ENCODE measurements around the gene PDIA5.

The PDIA5 gene

GRCh38 chr3:123201557-123202427 is 135.0 kb downstream of the PDIA5 start, which contains the start of gene SEC22A:
SEC22A (plus strand) TSS chr3:123201943; CDS start chr3:123209218, 7,275 bp downstream.
- Histone ChIP-seq H3K27ac (ENCODE audit: low read depth, low read length) (peak within 1 kb of the TSS; percentile 69), H3K4me2 (ENCODE audit: low read length) (peak within 1 kb of the TSS; percentile 99)
- TF ChIP-seq, protein P1, sequence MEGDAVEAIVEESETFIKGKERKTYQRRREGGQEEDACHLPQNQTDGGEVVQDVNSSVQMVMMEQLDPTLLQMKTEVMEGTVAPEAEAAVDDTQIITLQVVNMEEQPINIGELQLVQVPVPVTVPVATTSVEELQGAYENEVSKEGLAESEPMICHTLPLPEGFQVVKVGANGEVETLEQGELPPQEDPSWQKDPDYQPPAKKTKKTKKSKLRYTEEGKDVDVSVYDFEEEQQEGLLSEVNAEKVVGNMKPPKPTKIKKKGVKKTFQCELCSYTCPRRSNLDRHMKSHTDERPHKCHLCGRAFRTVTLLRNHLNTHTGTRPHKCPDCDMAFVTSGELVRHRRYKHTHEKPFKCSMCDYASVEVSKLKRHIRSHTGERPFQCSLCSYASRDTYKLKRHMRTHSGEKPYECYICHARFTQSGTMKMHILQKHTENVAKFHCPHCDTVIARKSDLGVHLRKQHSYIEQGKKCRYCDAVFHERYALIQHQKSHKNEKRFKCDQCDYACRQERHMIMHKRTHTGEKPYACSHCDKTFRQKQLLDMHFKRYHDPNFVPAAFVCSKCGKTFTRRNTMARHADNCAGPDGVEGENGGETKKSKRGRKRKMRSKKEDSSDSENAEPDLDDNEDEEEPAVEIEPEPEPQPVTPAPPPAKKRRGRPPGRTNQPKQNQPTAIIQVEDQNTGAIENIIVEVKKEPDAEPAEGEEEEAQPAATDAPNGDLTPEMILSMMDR (IDR thresholded peaks at IDR 0.05; ENCODE audit: low read depth, low read length, poor library complexity, severe bottlenecking) = no peak
- TF ChIP-seq EZH2phosphoT487 (IDR thresholded peaks at IDR 0.05; ENCODE audit: borderline replicate concordance, low read length) = no peak

GRCh38 chr3:123202451-123202850 is 135.6 kb downstream of the PDIA5 start:
- H3K36me3 ChIP-seq (ENCODE audit: control insufficient read depth, low read length) = peaks cover 10% of the 10 kb centered on the region; the same call in 1 of the 2 replicates
- peak overlapping the region; percentile 96 for H3K4me3 ChIP-seq (ENCODE audit: low read length)
- peaks cover 54% of the 10 kb centered on the region for H3K79me2 ChIP-seq (ENCODE audit: control insufficient read depth, low read length)
- H3K9me3 ChIP-seq (ENCODE audit: control insufficient read depth, insufficient read depth, low read length) = no peaks in the 10 kb centered on the region
- no peaks in the 10 kb centered on the region for H3F3A ChIP-seq (ENCODE audit: control insufficient read depth, insufficient read depth)
- no peak for TF ChIP-seq EZH2phosphoT487 (IDR thresholded peaks at IDR 0.05; ENCODE audit: borderline replicate concordance, low read length)
- TF ChIP-seq, protein P1 (IDR thresholded peaks at IDR 0.05; ENCODE audit: low read depth, low read length, poor library complexity, severe bottlenecking) = peak; percentile 17
- H3K27ac ChIP-seq (ENCODE audit: low read depth, low read length) = 0 out of 2 replicates have a peak overlapping the region, but pooled peaks have one; percentile 35
- peak overlapping the region; percentile 99 for H3K4me2 ChIP-seq (ENCODE audit: low read length)
- no peaks in the 10 kb centered on the region for H3K27me3 ChIP-seq (ENCODE audit: control insufficient read depth, low read length)
- H3K4me1 ChIP-seq (ENCODE audit: control insufficient read depth, low read length) = peaks cover 23% of the 10 kb centered on the region
- no peaks in the 10 kb centered on the region for H3K9me2 ChIP-seq (replicated peaks; ENCODE audit: control insufficient read depth, low read length)
- no peaks in the 10 kb centered on the region for H4K20me1 ChIP-seq (ENCODE audit: control insufficient read depth, insufficient read depth, low read depth, low read length)

More at GRCh38 chr3:123201557-123202427, 135.0 kb downstream of the PDIA5 start, which contains the start of gene SEC22A:
- Histone ChIP-seq H3K9me2 (replicated peaks; ENCODE audit: control insufficient read depth, low read length) (no peaks in the 10 kb centered on the region), H3K36me3 (ENCODE audit: control insufficient read depth, low read length) (peaks cover 9% of the 10 kb centered on the region; the same call in 1 of the 2 replicates), H3K79me2 (ENCODE audit: control insufficient read depth, low read length) (peaks cover 51% of the 10 kb centered on the region), H3F3A (ENCODE audit: control insufficient read depth, insufficient read depth) (no peaks in the 10 kb centered on the region), H3K9me3 (ENCODE audit: control insufficient read depth, insufficient read depth, low read length) (no peaks in the 10 kb centered on the region), H3K4me3 (ENCODE audit: low read length) (peak within 1 kb of the TSS; percentile 96), H4K20me1 (ENCODE audit: control insufficient read depth, insufficient read depth, low read depth, low read length) (no peaks in the 10 kb centered on the region), H3K4me1 (ENCODE audit: control insufficient read depth, low read length) (peaks cover 23% of the 10 kb centered on the region), H3K27me3 (ENCODE audit: control insufficient read depth, low read length) (no peaks in the 10 kb centered on the region)
